Mesothelial cell of epicardium (in vitro differentiated cells): ENCODE data around the gene UNC13A. TPM values are rescaled to one million over a fixed set of nuclear protein-coding genes. Genes with fewer than 3 reads are reported as not detected.

Experiments used
- DNase-seq, 2 experiments: peaks; one replicate each; pipeline ENCODE4 v3.0.0; 2021; ENCODE audit warnings: low spot score in 2 of 2; ENCODE audit not compliant: unreplicated experiment in 2 of 2
- H3K27ac Mint-ChIP-seq: 2 replicates; pipeline ENCODE4 v1.8.0; 2021; ENCODE audit warnings: mixed read lengths
- H3K27me3 Mint-ChIP-seq: 2 replicates; pipeline ENCODE4 v1.8.0; 2021; ENCODE audit warnings: low read depth, mixed read lengths
- H3K36me3 Mint-ChIP-seq: 2 replicates; pipeline ENCODE4 v1.8.0; 2021; ENCODE audit warnings: mixed read lengths
- H3K4me1 Mint-ChIP-seq: 2 replicates; pipeline ENCODE4 v1.8.0; 2021; ENCODE audit warnings: mixed read lengths
- H3K4me3 Mint-ChIP-seq: 2 replicates; pipeline ENCODE4 v1.8.0; 2021; ENCODE audit warnings: mild to moderate bottlenecking, moderate library complexity, mixed read lengths
- H3K9me3 Mint-ChIP-seq: 2 replicates; pipeline ENCODE4 v1.8.0; 2021; ENCODE audit warnings: mixed read lengths
- total RNA-seq: library from RNA; stranded (reverse); gene quantifications from 3 replicates; pipeline ENCODE4 v1.2.1, GENCODE V29; 2021
- TF ChIP-seq, protein P1 (sequence below): fragments of 200-600 bp; sonication (generic); IDR thresholded peaks from one replicate; pipeline ENCODE4 v1.5.0; 2021; ENCODE audit warnings: antibody characterized with exemption; ENCODE audit not compliant: unreplicated experiment

Gene UNC13A
- total RNA-seq, 1 donor from 2014 or later = 1.1 TPM

- H3K27ac Mint-ChIP-seq = no peak overlapping the region
- TF ChIP-seq, protein P1, sequence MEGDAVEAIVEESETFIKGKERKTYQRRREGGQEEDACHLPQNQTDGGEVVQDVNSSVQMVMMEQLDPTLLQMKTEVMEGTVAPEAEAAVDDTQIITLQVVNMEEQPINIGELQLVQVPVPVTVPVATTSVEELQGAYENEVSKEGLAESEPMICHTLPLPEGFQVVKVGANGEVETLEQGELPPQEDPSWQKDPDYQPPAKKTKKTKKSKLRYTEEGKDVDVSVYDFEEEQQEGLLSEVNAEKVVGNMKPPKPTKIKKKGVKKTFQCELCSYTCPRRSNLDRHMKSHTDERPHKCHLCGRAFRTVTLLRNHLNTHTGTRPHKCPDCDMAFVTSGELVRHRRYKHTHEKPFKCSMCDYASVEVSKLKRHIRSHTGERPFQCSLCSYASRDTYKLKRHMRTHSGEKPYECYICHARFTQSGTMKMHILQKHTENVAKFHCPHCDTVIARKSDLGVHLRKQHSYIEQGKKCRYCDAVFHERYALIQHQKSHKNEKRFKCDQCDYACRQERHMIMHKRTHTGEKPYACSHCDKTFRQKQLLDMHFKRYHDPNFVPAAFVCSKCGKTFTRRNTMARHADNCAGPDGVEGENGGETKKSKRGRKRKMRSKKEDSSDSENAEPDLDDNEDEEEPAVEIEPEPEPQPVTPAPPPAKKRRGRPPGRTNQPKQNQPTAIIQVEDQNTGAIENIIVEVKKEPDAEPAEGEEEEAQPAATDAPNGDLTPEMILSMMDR = no peak
- no peak overlapping the region for H3K4me3 Mint-ChIP-seq
- no peaks in the 10 kb centered on the region for H3K27me3 Mint-ChIP-seq
- H3K4me1 Mint-ChIP-seq = no peaks in the 10 kb centered on the region
- DNase-seq = no peak
- peaks cover 38% of the 10 kb centered on the region for H3K36me3 Mint-ChIP-seq
- peaks cover 6% of the 10 kb centered on the region for H3K9me3 Mint-ChIP-seq
Measured at GRCh38 chr19:17727843-17728242, 39.7 kb upstream of the UNC13A start.

- H3K4me3 Mint-ChIP-seq = no peak overlapping the region
- H3K27ac Mint-ChIP-seq = no peak overlapping the region
- peaks cover 36% of the 10 kb centered on the region for H3K36me3 Mint-ChIP-seq
- peaks cover 6% of the 10 kb centered on the region for H3K9me3 Mint-ChIP-seq
- DNase-seq = no peak
- no peaks in the 10 kb centered on the region for H3K27me3 Mint-ChIP-seq
- no peaks in the 10 kb centered on the region for H3K4me1 Mint-ChIP-seq
- TF ChIP-seq, protein P1 = no peak
Measured at GRCh38 chr19:17726964-17727773, 39.0 kb upstream of the UNC13A start.

DNA sequence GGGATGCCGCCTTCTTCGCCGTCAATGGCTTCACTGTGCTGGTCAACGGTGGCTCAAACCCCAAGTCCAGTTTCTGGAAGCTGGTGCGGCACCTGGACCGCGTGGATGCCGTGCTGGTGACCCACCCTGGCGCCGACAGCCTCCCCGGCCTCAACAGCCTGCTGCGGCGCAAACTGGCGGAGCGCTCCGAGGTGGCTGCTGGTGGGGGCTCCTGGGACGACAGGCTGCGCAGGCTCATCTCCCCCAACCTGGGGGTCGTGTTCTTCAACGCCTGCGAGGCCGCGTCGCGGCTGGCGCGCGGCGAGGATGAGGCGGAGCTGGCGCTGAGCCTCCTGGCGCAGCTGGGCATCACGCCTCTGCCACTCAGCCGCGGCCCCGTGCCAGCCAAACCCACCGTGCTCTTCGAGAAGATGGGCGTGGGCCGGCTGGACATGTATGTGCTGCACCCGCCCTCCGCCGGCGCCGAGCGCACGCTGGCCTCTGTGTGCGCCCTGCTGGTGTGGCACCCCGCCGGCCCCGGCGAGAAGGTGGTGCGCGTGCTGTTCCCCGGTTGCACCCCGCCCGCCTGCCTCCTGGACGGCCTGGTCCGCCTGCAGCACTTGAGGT is 38.1 kb upstream of the UNC13A start:
- TF ChIP-seq, protein P1 = no peak
- no peak for DNase-seq
- peaks cover 3% of the 10 kb centered on the region for H3K9me3 Mint-ChIP-seq
- H3K4me1 Mint-ChIP-seq = no peaks in the 10 kb centered on the region
- no peak overlapping the region for H3K27ac Mint-ChIP-seq
- no peaks in the 10 kb centered on the region for H3K27me3 Mint-ChIP-seq
- peaks cover 33% of the 10 kb centered on the region for H3K36me3 Mint-ChIP-seq
- H3K4me3 Mint-ChIP-seq = no peak overlapping the region

DNA sequence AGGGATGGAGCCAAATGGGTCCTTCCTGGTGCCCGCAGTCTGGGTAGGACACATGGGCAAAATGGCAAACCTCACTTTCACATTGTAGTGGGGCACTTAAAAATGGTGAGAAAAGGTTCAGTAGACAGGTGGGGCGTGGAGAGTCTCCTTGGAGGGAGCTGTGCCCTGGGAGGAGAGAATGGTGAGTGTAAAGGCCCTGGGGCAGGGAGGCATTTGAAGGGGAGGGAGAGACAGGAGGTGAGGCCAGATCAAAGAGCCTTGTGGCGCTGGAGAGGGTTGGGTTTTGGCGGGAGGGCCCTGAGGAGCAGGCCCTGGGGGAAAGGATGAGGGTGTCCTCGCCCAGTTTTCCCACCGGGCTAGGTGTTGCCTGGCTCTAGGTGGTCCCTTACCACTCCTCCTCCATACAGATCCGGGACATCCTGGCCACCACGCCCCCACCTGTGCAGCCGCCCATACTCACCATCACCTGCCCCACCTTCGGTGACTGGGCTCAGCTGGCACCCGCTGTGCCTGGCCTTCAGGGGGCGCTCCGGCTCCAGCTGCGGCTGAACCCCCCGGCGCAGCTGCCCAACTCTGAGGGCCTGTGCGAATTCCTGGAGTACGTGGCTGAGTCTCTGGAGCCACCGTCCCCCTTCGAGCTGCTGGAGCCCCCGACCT is 37.4 kb upstream of the UNC13A start:
- Mint-ChIP-seq H3K36me3 (peaks cover 26% of the 10 kb centered on the region), H3K27ac (no peak overlapping the region), H3K9me3 (no peaks in the 10 kb centered on the region), H3K27me3 (no peaks in the 10 kb centered on the region), H3K4me3 (no peak overlapping the region), H3K4me1 (peaks cover 4% of the 10 kb centered on the region)
- DNase-seq = no peak
- TF ChIP-seq, protein P1 = peak; percentile 47

DNA sequence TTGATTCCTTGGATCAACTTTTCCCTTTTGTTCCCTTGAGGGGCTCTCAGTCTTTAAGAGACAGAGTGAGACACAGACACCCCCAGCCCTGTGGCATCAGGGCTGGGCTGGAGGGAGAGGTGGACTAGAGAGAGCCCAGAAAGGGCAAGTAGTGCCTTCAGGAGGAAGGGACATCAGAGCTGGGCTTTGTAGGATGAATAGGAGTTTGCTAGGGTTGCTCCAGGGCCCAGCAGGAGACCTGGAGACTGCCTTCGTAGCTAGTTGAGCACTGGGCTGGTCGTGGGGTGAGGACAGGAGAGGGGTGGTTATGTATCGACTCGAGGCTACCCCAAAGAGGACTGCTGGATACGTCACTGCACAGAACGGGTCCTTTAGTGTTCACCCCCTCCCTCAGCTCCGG is 36.5 kb upstream of the UNC13A start:
- peaks cover 20% of the 10 kb centered on the region for H3K36me3 Mint-ChIP-seq
- H3K9me3 Mint-ChIP-seq = no peaks in the 10 kb centered on the region
- peaks cover 12% of the 10 kb centered on the region for H3K4me1 Mint-ChIP-seq
- TF ChIP-seq, protein P1 = no peak
- DNase-seq = no peak
- H3K27me3 Mint-ChIP-seq = no peaks in the 10 kb centered on the region
- H3K4me3 Mint-ChIP-seq = no peak overlapping the region
- no peak overlapping the region for H3K27ac Mint-ChIP-seq
